IPS-20b (cell line): ENCODE results near the gene MTUS2.

ENCODE experiments used
- H3K27ac ChIP-seq: one replicate; pipeline ENCODE4 v1.5.1; 2013; ENCODE audit warnings: low read length
- H3K27me3 ChIP-seq: 2 replicates; pipeline ENCODE4 v1.6.1; 2013; ENCODE audit warnings: mild to moderate bottlenecking, low read length, inconsistent platforms; ENCODE audit not compliant: insufficient read depth
- H3K36me3 ChIP-seq: 2 replicates; pipeline ENCODE4 v1.6.1; 2013; ENCODE audit warnings: low read depth, mild to moderate bottlenecking, inconsistent platforms, low read length, moderate library complexity; ENCODE audit not compliant: insufficient read depth
- H3K4me1 ChIP-seq: 2 replicates; pipeline ENCODE4 v1.6.1; 2013; ENCODE audit warnings: mild to moderate bottlenecking, control low read depth, inconsistent platforms, low read length, moderate library complexity; ENCODE audit not compliant: insufficient read depth
- H3K4me3 ChIP-seq: 2 replicates; pipeline ENCODE4 v1.5.1; 2013; ENCODE audit warnings: mild to moderate bottlenecking, low read length, inconsistent platforms
- H3K9ac ChIP-seq: 2 replicates; pipeline ENCODE4 v1.6.1; 2013; ENCODE audit warnings: low read depth, mild to moderate bottlenecking, inconsistent platforms, low read length, moderate library complexity
- H3K9me3 ChIP-seq: 2 replicates; pipeline ENCODE4 v1.6.1; 2013; ENCODE audit warnings: mild to moderate bottlenecking, low read depth, low read length, inconsistent platforms; ENCODE audit not compliant: insufficient read depth

Gene MTUS2

DNA sequence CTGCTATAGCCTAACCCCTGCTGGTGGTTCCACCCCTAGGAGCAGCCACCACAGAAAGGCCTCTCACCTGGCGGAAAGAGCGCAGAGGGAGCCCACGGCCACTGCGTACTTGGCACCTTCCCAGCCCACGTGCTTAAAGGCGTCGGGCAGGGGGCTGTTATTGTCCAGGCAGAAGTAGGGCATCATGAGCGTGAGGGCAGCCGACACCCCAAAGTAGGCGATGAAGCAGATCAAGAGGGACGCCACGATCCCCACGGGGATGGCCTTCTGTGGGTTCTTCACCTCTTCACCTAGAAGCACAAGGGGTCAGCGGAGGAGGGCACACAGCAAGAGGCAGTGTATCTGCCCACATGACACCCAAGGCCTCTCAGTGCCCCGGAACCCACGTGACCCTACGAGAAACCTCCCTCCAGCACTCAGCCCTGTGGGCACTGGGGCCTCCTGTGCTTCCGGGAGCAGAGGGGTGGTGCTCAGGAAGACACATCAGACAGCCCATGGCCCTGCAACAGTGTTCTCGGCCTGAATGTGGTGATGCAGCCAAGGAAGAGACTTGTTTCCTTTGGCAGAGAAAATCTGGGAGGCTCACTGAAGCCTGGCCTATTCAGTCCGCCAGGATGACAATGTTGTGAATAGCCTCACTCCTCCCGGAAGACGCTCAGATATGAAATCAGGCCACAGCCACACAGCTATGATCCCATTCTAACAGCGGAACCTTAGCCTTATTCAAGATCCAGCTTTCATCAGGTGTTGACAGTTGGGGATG lies 703.2 kb downstream of the MTUS2 start:
- H3K4me3 ChIP-seq: no peak overlapping the region
- H3K27me3 ChIP-seq: no peaks in the 10 kb centered on the region
- no peak overlapping the region for H3K9ac ChIP-seq
- H3K9me3 ChIP-seq: no peaks in the 10 kb centered on the region
- H3K36me3 ChIP-seq: peaks cover 97% of the 10 kb centered on the region
- H3K27ac ChIP-seq: no peak overlapping the region
- no peaks in the 10 kb centered on the region for H3K4me1 ChIP-seq

DNA sequence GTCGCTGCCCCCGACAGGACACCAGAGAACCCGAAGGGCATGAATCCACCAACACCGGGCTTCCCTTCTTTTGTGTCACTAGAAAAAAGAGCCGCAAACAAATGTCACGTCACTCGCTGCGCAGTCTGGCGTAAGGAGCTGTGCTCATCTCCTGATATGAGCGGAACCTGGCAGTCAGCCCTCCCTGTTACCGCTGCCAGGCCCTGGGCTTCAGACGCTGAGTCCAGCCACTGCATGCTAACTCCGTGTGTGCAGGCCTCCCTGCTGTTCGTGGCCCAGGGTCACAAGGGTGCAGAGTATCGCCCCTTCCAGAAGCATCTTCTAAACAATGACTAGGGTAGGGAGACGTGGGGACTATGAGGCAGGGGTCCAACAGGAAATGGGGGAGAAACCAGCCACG lies 704.0 kb downstream of the MTUS2 start:
- H3K27ac ChIP-seq: no peak overlapping the region
- H3K27me3 ChIP-seq: no peaks in the 10 kb centered on the region
- H3K9ac ChIP-seq: no peak overlapping the region
- no peaks in the 10 kb centered on the region for H3K4me1 ChIP-seq
- H3K9me3 ChIP-seq: no peaks in the 10 kb centered on the region
- no peak overlapping the region for H3K4me3 ChIP-seq
- H3K36me3 ChIP-seq: peaks cover 97% of the 10 kb centered on the region

DNA sequence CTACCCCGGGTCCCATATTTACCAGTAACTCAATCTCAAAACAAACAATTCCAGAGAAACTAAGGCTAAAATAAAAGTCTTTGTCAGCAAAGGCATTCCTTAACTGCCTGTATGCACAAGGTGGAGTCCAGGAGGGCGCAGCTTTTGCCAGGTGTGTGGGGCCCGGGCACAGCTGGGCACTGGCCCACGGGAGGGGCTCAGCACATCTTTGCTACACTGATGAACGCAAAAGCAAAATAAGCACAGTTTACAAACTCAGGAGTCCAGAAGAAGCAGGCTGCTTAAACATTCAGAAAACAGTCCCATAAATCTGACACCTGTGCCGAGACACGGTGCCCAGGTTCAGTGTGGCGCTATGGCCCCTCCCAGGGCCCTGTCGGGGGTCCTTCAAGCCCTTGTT lies 704.5 kb downstream of the MTUS2 start:
- no peaks in the 10 kb centered on the region for H3K27me3 ChIP-seq
- H3K36me3 ChIP-seq: peaks cover 97% of the 10 kb centered on the region
- H3K9ac ChIP-seq: no peak overlapping the region
- no peaks in the 10 kb centered on the region for H3K9me3 ChIP-seq
- no peak overlapping the region for H3K27ac ChIP-seq
- H3K4me1 ChIP-seq: no peaks in the 10 kb centered on the region
- H3K4me3 ChIP-seq: no peak overlapping the region

DNA sequence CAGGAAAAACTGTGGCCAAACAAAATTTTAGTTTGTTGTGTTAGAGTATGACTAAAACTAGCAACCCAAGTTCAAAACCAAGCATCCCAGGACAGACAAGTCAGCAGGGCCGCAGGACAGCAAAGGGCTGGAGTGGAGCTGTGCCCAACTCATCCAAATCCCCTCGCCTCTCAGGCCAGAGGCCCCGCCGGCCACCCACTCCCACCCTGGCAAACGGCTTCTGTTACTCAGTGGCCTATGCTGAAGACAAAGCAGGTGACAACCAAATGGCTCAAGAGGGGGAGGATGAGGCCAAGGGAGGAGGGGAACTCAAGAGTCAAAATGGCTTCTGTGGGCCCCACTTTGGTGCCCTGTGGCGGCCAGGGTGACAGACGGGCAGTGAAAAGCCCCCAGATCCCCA lies 705.6 kb downstream of the MTUS2 start:
- H3K9me3 ChIP-seq: no peaks in the 10 kb centered on the region
- H3K27ac ChIP-seq: no peak overlapping the region
- H3K36me3 ChIP-seq: peaks cover 97% of the 10 kb centered on the region
- H3K4me3 ChIP-seq: no peak overlapping the region
- H3K9ac ChIP-seq: no peak overlapping the region
- H3K4me1 ChIP-seq: no peaks in the 10 kb centered on the region
- no peaks in the 10 kb centered on the region for H3K27me3 ChIP-seq

DNA sequence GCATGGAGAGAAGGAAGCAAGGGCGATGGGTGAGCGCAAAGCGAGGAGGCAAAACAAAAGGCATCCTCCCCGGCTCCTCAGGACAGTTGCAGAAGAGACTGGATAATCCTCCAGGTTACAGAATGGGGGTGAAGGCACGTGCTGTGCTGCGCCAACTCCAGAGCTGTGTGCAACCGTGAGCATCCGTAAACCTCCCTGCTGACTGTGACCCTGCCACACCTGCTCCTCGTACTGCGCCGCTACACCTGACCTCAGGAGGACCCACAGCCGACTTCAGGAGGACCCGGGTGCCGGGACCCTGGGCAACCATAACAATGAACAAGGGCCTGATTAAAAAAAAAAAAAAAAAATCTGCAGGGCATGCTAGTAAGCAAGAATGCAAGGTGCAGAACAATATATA lies 706.6 kb downstream of the MTUS2 start:
- Histone ChIP-seq H3K27ac (no peak overlapping the region), H3K27me3 (no peaks in the 10 kb centered on the region), H3K4me1 (no peaks in the 10 kb centered on the region), H3K9me3 (no peaks in the 10 kb centered on the region), H3K9ac (no peak overlapping the region), H3K4me3 (no peak overlapping the region), H3K36me3 (peaks cover 96% of the 10 kb centered on the region)

DNA sequence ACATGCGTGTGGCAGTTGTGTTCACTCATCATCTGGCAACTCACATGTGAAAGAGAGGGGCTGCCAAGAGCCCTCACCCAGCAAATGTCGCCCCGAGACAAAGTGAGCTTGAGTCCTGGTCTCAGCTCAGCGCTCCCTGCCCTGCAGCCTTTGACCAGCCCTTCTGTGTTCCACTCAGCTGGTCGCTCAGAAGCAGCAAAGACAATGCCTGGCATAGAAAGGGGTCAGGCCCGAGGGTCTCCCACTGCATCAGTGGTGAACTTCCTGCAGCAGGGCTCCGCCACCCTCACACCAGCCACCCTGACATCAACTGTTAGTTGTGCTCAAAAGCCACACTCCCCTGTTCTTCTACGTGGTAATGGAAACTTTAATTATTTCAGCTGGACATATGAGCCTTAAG lies 707.4 kb downstream of the MTUS2 start:
- Histone ChIP-seq H3K27me3 (no peaks in the 10 kb centered on the region), H3K9me3 (no peaks in the 10 kb centered on the region), H3K27ac (no peak overlapping the region), H3K4me3 (no peak overlapping the region), H3K9ac (no peak overlapping the region), H3K4me1 (no peaks in the 10 kb centered on the region), H3K36me3 (peaks cover 96% of the 10 kb centered on the region)

DNA sequence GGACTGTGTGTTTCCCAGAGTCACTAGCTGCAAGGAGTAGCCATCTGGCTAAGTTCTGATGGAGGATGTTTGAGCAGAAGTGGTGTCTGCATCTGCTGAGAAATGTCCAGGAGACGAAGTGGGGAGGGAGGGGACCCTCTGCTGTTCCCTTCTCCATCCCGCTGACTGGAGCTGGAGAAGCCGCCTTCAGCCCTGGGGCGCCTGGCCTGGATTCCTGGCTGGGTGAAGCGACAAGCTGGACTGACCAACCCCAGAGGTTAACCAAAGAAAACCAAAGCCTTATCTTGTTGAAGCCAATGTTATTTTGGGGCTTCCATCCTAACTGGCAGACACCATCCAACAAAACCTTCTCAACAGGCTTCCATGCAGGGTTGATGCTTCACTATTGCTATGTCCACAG lies 707.8 kb downstream of the MTUS2 start:
- H3K36me3 ChIP-seq: peaks cover 96% of the 10 kb centered on the region
- H3K27ac ChIP-seq: no peak overlapping the region
- no peaks in the 10 kb centered on the region for H3K27me3 ChIP-seq
- no peaks in the 10 kb centered on the region for H3K4me1 ChIP-seq
- no peak overlapping the region for H3K9ac ChIP-seq
- no peak overlapping the region for H3K4me3 ChIP-seq
- no peaks in the 10 kb centered on the region for H3K9me3 ChIP-seq

DNA sequence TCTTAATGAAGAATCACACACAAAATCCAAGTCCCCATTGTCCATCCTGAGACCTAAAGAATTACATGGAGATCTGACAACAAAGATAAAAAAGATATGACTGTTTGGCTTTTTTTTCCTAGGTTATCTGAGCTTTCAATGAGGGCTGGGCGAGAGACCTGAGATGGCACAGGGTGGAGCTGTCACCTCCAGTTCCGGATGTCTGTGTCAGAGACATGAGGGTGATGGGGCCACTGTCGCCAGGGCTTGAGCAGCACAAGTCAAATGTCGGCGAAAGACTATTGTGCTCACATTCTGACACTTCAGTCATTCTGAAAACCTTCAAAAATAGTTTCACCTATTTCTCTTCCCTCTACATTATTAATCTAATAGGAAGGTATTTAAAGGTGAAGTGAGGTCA lies 709.6 kb downstream of the MTUS2 start:
- Histone ChIP-seq H3K36me3 (peaks cover 96% of the 10 kb centered on the region), H3K27me3 (no peaks in the 10 kb centered on the region), H3K9ac (no peak overlapping the region), H3K4me1 (no peaks in the 10 kb centered on the region), H3K4me3 (no peak overlapping the region), H3K27ac (no peak overlapping the region), H3K9me3 (no peaks in the 10 kb centered on the region)

DNA sequence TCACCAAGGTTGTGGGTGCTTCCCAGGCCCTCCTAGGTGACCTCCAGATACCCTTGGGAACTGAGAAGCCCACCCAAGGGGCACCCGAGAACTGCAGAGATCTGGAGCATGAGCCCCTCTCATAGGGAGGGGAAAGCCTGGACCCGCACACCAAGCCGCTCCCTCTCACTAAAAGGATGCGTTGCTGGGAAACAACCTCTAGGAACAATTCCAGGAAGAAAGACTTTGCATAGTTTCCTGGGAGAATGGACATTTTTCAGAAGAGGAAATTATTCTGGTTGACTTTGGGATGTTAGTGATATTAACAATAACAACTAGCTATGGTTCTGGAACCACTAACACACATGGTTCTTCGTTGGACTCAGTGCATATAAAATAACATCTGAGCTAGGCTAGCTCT lies 710.8 kb downstream of the MTUS2 start:
- H3K4me3 ChIP-seq: no peak overlapping the region
- no peak overlapping the region for H3K27ac ChIP-seq
- H3K27me3 ChIP-seq: no peaks in the 10 kb centered on the region
- H3K36me3 ChIP-seq: peaks cover 97% of the 10 kb centered on the region
- no peak overlapping the region for H3K9ac ChIP-seq
- H3K9me3 ChIP-seq: no peaks in the 10 kb centered on the region
- H3K4me1 ChIP-seq: no peaks in the 10 kb centered on the region

DNA sequence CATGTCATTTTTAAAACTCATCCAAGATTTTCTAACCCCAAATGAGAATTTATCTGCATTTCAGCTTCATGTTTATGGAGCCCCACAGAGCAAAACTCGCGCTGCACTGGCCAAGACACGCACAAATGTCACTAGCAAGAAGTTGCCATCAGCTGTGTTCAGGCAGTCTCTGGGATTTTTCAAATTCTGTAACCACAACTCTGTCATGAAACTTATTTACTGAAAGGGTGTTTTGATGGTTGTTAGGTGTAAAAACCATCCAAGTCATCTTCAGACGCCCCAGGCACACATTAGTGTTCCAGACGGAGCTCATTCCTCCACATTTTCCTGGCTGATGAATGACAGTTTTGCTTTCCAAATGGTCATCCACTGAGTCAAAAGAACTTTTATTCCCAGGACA lies 712.0 kb downstream of the MTUS2 start:
- Histone ChIP-seq H3K9me3 (no peaks in the 10 kb centered on the region), H3K4me1 (no peaks in the 10 kb centered on the region), H3K36me3 (peaks cover 97% of the 10 kb centered on the region), H3K4me3 (no peak overlapping the region), H3K27me3 (no peaks in the 10 kb centered on the region), H3K27ac (no peak overlapping the region), H3K9ac (no peak overlapping the region)

DNA sequence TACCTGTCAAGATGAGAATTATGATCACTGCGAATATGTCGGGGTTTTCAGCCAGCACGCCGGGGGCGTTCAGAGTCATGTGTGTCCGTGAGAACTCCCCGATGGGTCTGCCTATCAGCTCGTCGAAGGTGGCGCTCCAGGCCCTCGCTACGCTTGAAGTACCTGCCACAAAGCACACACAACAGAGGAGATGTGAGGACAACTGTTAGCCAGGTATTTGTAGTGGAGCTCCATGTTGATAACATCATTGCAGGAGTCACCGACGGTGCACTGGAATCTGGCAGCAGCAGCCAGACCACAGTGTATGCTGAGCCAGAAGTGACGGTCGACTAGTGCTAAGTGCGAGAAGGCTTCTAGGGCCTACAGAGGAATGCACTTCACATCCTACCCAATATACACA lies 712.7 kb downstream of the MTUS2 start:
- no peaks in the 10 kb centered on the region for H3K27me3 ChIP-seq
- H3K9me3 ChIP-seq: no peaks in the 10 kb centered on the region
- H3K4me3 ChIP-seq: no peak overlapping the region
- H3K4me1 ChIP-seq: no peaks in the 10 kb centered on the region
- no peak overlapping the region for H3K9ac ChIP-seq
- H3K27ac ChIP-seq: no peak overlapping the region
- H3K36me3 ChIP-seq: peaks cover 94% of the 10 kb centered on the region

DNA sequence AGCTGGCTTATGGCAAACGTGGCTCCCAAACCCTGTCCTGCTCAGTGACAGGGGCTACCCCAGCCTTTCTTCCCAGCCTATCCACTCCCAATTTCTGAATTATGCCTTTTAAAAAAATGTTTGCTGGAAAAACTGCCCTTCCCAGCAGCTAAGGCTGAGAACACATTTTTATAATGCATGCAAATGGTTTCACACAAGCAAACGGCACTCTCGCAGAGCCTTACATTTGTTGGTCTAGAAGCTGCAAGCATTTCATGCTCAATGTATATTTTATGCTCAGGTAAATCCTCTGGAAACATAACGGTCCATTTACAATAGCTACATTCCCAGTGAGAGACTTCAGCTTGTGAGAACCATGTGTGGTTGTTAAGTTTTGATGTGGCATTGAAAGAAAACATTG lies 713.9 kb downstream of the MTUS2 start:
- Histone ChIP-seq H3K4me1 (no peaks in the 10 kb centered on the region), H3K4me3 (no peak overlapping the region), H3K27ac (no peak overlapping the region), H3K36me3 (peaks cover 82% of the 10 kb centered on the region), H3K9me3 (no peaks in the 10 kb centered on the region), H3K27me3 (no peaks in the 10 kb centered on the region), H3K9ac (no peak overlapping the region)
